Measurements from ENCODE around the gene HOXD13.

The HOXD13 gene

GRCh38 chr2:176096986-176097819, 4.7 kb downstream of the HOXD13 start:
- 0% methylated on average over 33 to 40 of the region's 45 CpGs for WGBS, 2 experiments (ENCODE audit: insufficient coverage in 2 of 2)

DNA sequence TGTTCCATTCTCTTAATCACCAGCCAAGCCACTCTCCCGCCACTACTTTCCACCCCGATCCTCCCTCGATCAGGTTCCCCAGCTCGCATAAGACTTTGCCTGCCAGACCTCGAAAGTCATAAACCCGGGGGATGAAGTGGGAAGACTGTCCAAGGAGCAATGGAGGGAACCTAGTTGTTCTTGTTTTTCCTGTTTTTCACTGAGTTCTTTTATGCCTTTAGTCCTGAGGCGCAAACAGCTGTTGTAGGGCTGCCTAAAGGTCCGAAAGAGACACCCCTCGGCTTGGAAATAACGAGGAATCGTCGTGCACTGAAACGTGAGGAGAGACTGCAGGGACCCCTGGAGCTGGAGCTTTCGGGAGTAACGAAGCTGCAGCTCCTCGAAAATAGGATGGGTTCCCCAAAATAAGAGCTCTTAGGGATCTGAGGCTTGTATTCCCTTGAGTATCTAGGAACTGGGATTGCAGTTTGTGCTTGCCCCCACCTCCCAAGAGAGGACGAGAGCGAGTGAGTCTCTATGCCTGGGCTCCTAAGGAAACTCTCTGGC, 5.4 kb downstream of the HOXD13 start:
- WGBS, 2 experiments (ENCODE audit: insufficient coverage in 2 of 2): 0 to 2% methylated on average over 11 to 12 of the region's 18 CpGs
- Histone ChIP-seq H3K27ac (ENCODE audit: low read depth, low read length, severe bottlenecking) (no peak overlapping the region), H3K4me1 (ENCODE audit: control insufficient read depth, insufficient read depth, low read length, poor library complexity, severe bottlenecking) (no peaks in the 10 kb centered on the region), H3K4me3 (ENCODE audit: extremely low read depth, insufficient read depth, low read length, poor library complexity, severe bottlenecking) (no peak overlapping the region), H3K9me3 (ENCODE audit: control insufficient read depth, low read length) (no peaks in the 10 kb centered on the region), H3K36me3 (ENCODE audit: control insufficient read depth, insufficient read depth, low read length) (no peaks in the 10 kb centered on the region)

More at GRCh38 chr2:176096986-176097819, 4.7 kb downstream of the HOXD13 start:
- no peaks in the 10 kb centered on the region for H3K4me1 ChIP-seq (ENCODE audit: control insufficient read depth, insufficient read depth, low read length, poor library complexity, severe bottlenecking)
- H3K27ac ChIP-seq (ENCODE audit: low read depth, low read length, severe bottlenecking): no peak overlapping the region
- no peaks in the 10 kb centered on the region for H3K9me3 ChIP-seq (ENCODE audit: control insufficient read depth, low read length)
- H3K36me3 ChIP-seq (ENCODE audit: control insufficient read depth, insufficient read depth, low read length): no peaks in the 10 kb centered on the region
- peak overlapping the region; percentile 20 for H3K4me3 ChIP-seq (ENCODE audit: extremely low read depth, insufficient read depth, low read length, poor library complexity, severe bottlenecking)

DNA sequence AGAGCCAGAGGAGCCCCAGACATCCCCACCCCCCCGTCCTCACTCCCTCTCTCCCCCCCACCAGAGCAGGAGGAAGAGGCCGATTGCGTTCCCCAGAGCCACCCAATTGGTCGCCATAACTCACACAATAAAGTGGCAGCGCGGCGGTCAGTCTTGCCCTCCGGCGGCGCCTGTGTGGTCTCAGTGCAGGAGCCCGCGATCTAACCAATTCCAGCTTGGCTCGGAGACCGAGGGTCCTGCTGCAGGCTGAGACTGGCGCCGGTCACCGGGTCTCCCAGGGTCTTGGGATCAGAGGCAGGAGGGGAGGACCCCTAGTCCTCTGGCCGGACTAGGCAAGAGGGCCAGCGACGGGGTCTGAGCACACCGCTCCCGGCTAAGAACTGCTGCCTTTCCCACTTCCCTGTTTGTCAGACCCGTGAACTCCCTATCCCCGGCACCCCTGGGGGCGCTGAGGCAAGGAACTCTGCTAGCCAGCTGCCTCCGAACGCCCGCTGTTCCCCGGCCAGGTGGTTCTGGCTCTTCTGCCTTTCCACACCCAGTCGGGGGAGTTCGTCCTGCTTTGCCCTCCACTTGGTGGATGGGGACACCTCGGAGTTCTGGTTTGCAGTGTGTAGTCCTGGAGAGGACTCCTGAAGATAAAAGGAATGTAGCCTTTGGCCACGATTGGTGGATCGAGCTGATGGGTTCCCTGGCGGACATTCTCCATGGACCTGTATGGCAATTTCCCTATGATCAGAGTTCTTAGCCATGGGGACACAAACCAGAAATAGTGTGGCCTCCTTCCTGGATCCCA, 6.0 kb downstream of the HOXD13 start:
- Histone ChIP-seq H3K27ac (ENCODE audit: low read depth, low read length, severe bottlenecking) (no peak overlapping the region), H3K4me3 (ENCODE audit: extremely low read depth, insufficient read depth, low read length, poor library complexity, severe bottlenecking) (no peak overlapping the region), H3K4me1 (ENCODE audit: control insufficient read depth, insufficient read depth, low read length, poor library complexity, severe bottlenecking) (no peaks in the 10 kb centered on the region), H3K36me3 (ENCODE audit: control insufficient read depth, insufficient read depth, low read length) (no peaks in the 10 kb centered on the region), H3K9me3 (ENCODE audit: control insufficient read depth, low read length) (no peaks in the 10 kb centered on the region)
- WGBS, 2 experiments (ENCODE audit: insufficient coverage in 2 of 2): 1% methylated on average over 24 to 25 of the region's 35 CpGs

DNA sequence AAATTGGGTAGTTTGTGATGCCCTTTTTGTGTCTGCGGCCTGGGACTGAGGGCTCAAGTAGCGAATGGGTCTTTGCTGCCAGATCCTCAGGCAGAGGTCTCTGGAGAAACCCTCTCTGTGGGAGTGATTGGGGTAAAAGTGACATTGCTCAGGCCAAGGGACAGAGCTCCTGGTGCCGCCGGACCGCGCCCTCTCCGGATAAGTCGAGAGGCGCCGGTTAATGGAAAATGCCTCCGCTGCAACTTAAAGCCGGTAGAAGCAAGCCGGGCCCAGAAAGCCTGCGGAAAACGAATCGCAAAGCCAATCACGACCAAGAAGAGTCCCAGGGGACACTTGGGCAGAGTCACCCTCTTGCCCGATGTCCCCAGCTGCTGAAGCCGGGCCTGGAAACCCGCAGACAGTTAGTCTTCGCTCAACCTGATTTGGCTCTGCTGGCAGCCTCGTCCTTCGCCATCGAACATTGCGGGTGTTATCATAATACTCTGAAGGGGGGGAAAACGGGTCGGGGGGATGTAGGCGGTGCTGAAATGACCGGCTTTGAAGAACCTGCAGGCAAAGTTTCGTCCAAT, 6.7 kb downstream of the HOXD13 start:
- no peak overlapping the region for H3K27ac ChIP-seq (ENCODE audit: low read depth, low read length, severe bottlenecking)

DNA sequence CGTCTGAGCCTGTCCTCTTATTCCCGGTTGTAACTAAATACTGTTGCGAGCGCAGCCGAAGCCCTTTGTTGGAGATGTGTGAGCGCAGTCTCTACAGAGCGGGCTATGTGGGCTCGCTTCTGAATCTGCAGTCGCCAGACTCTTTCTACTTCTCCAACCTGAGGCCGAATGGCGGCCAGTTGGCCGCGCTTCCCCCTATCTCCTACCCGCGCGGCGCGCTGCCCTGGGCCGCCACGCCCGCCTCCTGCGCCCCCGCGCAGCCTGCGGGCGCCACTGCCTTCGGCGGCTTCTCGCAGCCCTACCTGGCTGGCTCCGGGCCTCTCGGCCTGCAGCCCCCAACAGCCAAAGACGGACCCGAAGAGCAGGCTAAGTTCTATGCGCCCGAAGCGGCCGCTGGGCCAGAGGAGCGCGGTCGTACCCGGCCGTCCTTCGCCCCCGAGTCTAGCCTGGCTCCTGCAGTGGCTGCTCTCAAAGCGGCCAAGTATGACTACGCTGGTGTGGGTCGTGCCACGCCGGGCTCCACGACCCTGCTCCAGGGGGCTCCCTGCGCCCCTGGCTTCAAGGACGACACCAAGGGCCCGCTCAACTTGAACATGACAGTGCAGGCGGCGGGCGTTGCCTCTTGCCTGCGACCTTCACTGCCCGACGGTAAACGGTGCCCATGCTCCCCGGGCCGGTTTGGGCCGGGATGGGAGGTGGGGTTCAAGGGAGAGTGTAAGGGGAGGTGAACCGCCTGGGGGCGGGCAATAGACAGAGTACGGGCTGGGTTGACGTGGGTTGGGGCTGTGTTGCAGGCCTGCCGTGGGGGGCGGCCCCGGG, 7.4 kb downstream of the HOXD13 start, which contains the start of gene HOXD12:
Gene HOXD12, plus strand, starts transcription at position 68 of the 819 bp plus-strand sequence. Its CDS starts 7 bp downstream, at position 75.
- no peaks in the 10 kb centered on the region for H3K9me3 ChIP-seq (ENCODE audit: control insufficient read depth, low read length)
- no peak within 1 kb of the TSS for H3K27ac ChIP-seq (ENCODE audit: low read depth, low read length, severe bottlenecking)
- no peaks in the 10 kb centered on the region for H3K4me1 ChIP-seq (ENCODE audit: control insufficient read depth, insufficient read depth, low read length, poor library complexity, severe bottlenecking)
- H3K36me3 ChIP-seq (ENCODE audit: control insufficient read depth, insufficient read depth, low read length): no peaks in the 10 kb centered on the region
- H3K4me3 ChIP-seq (ENCODE audit: extremely low read depth, insufficient read depth, low read length, poor library complexity, severe bottlenecking): no peak within 1 kb of the TSS
- WGBS, 2 experiments (ENCODE audit: insufficient coverage in 2 of 2): 1 to 2% methylated on average over 46 to 63 of the region's 70 CpGs

More for the DNA sequence above, 6.7 kb downstream of the HOXD13 start:
- H3K4me3 ChIP-seq (ENCODE audit: extremely low read depth, insufficient read depth, low read length, poor library complexity, severe bottlenecking): no peak overlapping the region
- H3K9me3 ChIP-seq (ENCODE audit: control insufficient read depth, low read length): no peaks in the 10 kb centered on the region
- 2 to 3% methylated on average over 26 to 30 of the region's 30 CpGs for WGBS, 2 experiments (ENCODE audit: insufficient coverage in 2 of 2)
- H3K4me1 ChIP-seq (ENCODE audit: control insufficient read depth, insufficient read depth, low read length, poor library complexity, severe bottlenecking): no peaks in the 10 kb centered on the region
- H3K36me3 ChIP-seq (ENCODE audit: control insufficient read depth, insufficient read depth, low read length): no peaks in the 10 kb centered on the region

- 2 to 7% methylated on average over 25 to 27 of the region's 28 CpGs for WGBS, 2 experiments (ENCODE audit: insufficient coverage in 2 of 2)
- Histone ChIP-seq H3K9me3 (ENCODE audit: control insufficient read depth, low read length) (no peaks in the 10 kb centered on the region), H3K4me1 (ENCODE audit: control insufficient read depth, insufficient read depth, low read length, poor library complexity, severe bottlenecking) (no peaks in the 10 kb centered on the region), H3K27ac (ENCODE audit: low read depth, low read length, severe bottlenecking) (no peak overlapping the region), H3K36me3 (ENCODE audit: control insufficient read depth, insufficient read depth, low read length) (no peaks in the 10 kb centered on the region), H3K4me3 (ENCODE audit: extremely low read depth, insufficient read depth, low read length, poor library complexity, severe bottlenecking) (no peak overlapping the region)
Observed at GRCh38 chr2:176100547-176101140, 8.1 kb downstream of the HOXD13 start.

- no peaks in the 10 kb centered on the region for H3K4me1 ChIP-seq (ENCODE audit: control insufficient read depth, insufficient read depth, low read length, poor library complexity, severe bottlenecking)
- H3K27ac ChIP-seq (ENCODE audit: low read depth, low read length, severe bottlenecking): no peak overlapping the region
- H3K9me3 ChIP-seq (ENCODE audit: control insufficient read depth, low read length): no peaks in the 10 kb centered on the region
- WGBS, 2 experiments (ENCODE audit: insufficient coverage in 2 of 2): 6 to 22% methylated on average over 2 of the region's 2 CpGs
- no peak overlapping the region for H3K4me3 ChIP-seq (ENCODE audit: extremely low read depth, insufficient read depth, low read length, poor library complexity, severe bottlenecking)
- no peaks in the 10 kb centered on the region for H3K36me3 ChIP-seq (ENCODE audit: control insufficient read depth, insufficient read depth, low read length)
Observed at GRCh38 chr2:176101216-176101830, 8.8 kb downstream of the HOXD13 start.

GRCh38 chr2:176101842-176102241, 9.3 kb downstream of the HOXD13 start:
- Histone ChIP-seq H3K4me1 (ENCODE audit: control insufficient read depth, insufficient read depth, low read length, poor library complexity, severe bottlenecking) (no peaks in the 10 kb centered on the region), H3K36me3 (ENCODE audit: control insufficient read depth, insufficient read depth, low read length) (no peaks in the 10 kb centered on the region), H3K27ac (ENCODE audit: low read depth, low read length, severe bottlenecking) (no peak overlapping the region), H3K4me3 (ENCODE audit: extremely low read depth, insufficient read depth, low read length, poor library complexity, severe bottlenecking) (no peak overlapping the region), H3K9me3 (ENCODE audit: control insufficient read depth, low read length) (no peaks in the 10 kb centered on the region)
- 4 to 17% methylated on average over 3 to 5 of the region's 5 CpGs for WGBS, 2 experiments (ENCODE audit: insufficient coverage in 2 of 2)

GRCh38 chr2:176102309-176102866, 9.9 kb downstream of the HOXD13 start:
- Histone ChIP-seq H3K27ac (ENCODE audit: low read depth, low read length, severe bottlenecking) (no peak overlapping the region), H3K36me3 (ENCODE audit: control insufficient read depth, insufficient read depth, low read length) (no peaks in the 10 kb centered on the region), H3K4me3 (ENCODE audit: extremely low read depth, insufficient read depth, low read length, poor library complexity, severe bottlenecking) (no peak overlapping the region), H3K4me1 (ENCODE audit: control insufficient read depth, insufficient read depth, low read length, poor library complexity, severe bottlenecking) (no peaks in the 10 kb centered on the region), H3K9me3 (ENCODE audit: control insufficient read depth, low read length) (no peaks in the 10 kb centered on the region)
- 18 to 20% methylated on average over 2 to 4 of the region's 7 CpGs for WGBS, 2 experiments (ENCODE audit: insufficient coverage in 2 of 2)

Measured in mesodermal cell (in vitro differentiated cells).